ENCODE data around the gene NELFE.
"Not testable (repeated sequence)": the region's sequence is repeated elsewhere in the genome, so short reads cannot be mapped to it uniquely, and the experiment has no call there.

The NELFE gene, protein sequence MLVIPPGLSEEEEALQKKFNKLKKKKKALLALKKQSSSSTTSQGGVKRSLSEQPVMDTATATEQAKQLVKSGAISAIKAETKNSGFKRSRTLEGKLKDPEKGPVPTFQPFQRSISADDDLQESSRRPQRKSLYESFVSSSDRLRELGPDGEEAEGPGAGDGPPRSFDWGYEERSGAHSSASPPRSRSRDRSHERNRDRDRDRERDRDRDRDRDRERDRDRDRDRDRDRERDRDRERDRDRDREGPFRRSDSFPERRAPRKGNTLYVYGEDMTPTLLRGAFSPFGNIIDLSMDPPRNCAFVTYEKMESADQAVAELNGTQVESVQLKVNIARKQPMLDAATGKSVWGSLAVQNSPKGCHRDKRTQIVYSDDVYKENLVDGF

DNA sequence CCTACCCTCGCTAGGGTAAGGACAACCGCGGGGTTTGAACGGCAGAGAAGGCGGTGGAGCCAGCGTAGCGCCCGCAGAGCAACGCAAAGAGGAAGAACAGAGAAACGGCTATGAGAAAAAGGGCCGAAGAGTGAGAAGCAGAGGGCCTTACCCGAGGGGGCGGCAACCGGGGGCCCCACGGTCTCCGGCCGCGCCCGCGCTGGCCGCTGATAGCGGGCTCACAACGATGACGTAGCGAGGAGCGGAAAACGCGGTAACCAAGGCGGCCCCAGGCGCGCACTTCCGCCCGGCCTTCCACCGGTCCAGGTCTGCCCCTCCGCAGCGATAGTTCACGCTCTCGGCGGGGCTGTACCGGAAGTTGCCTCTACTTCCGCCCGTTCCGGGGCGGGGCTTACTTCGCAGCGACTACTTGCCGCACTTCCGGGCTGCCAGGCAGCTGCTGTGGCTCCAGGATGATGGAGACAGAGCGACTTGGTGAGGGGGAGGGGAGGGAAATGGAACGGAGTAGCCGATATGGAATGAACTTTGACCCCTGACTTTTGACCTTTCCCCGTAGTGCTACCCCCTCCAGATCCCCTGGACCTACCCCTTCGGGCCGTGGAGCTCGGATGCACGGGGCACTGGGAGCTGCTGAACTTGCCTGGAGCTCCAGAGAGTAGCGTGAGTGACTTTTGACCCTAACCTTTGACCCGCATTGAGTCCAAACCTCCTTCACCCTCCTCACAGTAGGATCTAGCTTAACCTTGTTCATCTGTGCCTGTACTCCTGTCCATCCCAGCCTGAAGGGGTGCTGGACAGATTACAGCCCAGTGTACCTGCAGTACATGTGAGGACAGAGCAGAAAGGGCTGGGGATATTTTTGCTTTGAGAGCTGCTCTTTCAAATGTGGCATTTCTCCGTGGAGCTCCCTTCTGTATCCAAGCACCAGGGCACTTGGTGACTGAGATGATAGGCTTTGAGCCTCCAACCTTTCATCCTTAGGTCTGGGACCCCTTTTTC lies at the start of gene NELFE, which contains the start of gene SKIC2:
Gene NELFE (minus strand): TSS at position 231 of the 999 bp plus-strand sequence. CDS start 525 bp downstream, outside the sequence.
Gene SKIC2 (plus strand): TSS at position 435 of the 999 bp plus-strand sequence. CDS start 18 bp downstream, at position 453.
- Mint-ChIP-seq H3K4me1 (peaks cover 34% of the 10 kb centered on the region), H3K27ac (peak within 1 kb of the TSS; percentile 93), H3K9me3 (no peaks in the 10 kb centered on the region), H3K4me3 (peak within 1 kb of the TSS; percentile 98), H3K27me3 (no peaks in the 10 kb centered on the region), H3K36me3 (ENCODE audit: low read depth) (peaks cover 51% of the 10 kb centered on the region)
- DNase-seq (peak; percentile 98), ATAC-seq (peak; percentile 100)

GRCh38 chr6:32008037-32008436 lies 49.3 kb upstream of the NELFE start:
- not testable (repeated sequence) for H3K27me3 Mint-ChIP-seq; DNase-seq; H3K36me3 Mint-ChIP-seq (ENCODE audit: low read depth); H3K4me3 Mint-ChIP-seq; H3K4me1 Mint-ChIP-seq; H3K9me3 Mint-ChIP-seq; H3K27ac Mint-ChIP-seq; ATAC-seq

DNA sequence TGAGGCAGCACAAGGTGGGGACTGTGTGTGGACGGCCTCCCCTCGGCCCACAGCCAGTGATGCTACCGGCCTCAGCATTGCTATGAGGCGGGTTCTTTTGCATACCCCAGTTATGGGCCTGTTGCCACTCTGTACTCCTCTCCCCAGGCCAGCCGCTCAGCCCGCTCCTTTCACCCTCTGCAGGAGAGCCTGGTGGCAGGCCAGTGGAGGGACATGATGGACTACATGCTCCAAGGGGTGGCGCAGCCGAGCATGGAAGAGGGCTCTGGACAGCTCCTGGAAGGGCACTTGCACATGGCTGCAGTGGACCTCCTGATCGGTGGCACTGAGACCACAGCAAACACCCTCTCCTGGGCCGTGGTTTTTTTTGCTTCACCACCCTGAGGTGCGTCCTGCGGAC lies 48.3 kb upstream of the NELFE start:
- DNase-seq; H3K27ac Mint-ChIP-seq; H3K36me3 Mint-ChIP-seq (ENCODE audit: low read depth); H3K9me3 Mint-ChIP-seq; H3K4me1 Mint-ChIP-seq; ATAC-seq; H3K4me3 Mint-ChIP-seq; H3K27me3 Mint-ChIP-seq: not testable (repeated sequence)

- not testable (repeated sequence) for H3K9me3 Mint-ChIP-seq; H3K27me3 Mint-ChIP-seq; H3K27ac Mint-ChIP-seq; H3K4me1 Mint-ChIP-seq; H3K4me3 Mint-ChIP-seq; DNase-seq; ATAC-seq; H3K36me3 Mint-ChIP-seq (ENCODE audit: low read depth)
Observed at GRCh38 chr6:32005991-32006529, 47.3 kb upstream of the NELFE start.

DNA sequence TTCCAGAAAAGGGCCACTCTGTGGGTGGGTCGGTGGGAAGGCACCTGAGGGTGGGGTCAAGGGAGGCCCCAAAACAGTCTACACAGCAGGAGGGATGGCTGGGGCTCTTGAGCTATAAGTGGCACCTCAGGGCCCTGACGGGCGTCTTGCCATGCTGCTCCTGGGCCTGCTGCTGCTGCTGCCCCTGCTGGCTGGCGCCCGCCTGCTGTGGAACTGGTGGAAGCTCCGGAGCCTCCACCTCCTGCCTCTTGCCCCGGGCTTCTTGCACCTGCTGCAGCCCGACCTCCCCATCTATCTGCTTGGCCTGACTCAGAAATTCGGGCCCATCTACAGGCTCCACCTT lies 46.7 kb upstream of the NELFE start:
- not testable (repeated sequence) for H3K27ac Mint-ChIP-seq, H3K4me1 Mint-ChIP-seq, H3K27me3 Mint-ChIP-seq

DNA sequence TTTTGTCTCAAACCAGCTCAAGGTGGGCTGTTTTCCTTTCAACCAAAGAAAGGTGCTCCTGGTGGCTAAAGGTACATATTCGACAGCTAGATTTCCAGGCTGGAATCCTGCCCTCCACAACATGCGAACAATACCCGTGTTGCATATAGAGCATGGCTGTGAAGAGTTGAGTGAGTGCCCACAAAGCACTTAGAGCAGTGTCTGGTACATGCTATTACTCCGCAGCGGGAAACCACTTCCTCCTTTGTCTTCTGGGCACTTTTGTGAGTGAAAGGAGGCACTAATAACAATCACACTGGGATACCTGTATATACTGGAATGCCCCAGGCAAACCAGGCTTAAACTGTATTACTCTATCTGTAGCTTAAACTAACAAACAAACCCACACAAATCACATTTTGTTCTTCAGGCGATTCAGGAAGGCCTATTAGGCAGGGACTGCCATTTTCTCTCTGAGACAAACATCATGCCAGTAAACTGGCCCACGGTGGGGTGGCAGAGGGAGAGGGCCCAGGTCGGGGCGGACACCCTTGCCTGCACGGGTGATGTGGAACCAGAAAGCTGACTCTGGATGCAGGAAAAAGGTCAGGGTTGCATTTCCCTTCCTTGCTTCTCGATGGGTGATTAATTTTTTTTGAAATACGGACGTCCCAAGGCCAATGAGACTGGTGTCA lies 46.2 kb upstream of the NELFE start:
- H3K36me3 Mint-ChIP-seq (ENCODE audit: low read depth); H3K9me3 Mint-ChIP-seq; H3K4me3 Mint-ChIP-seq; DNase-seq; H3K27ac Mint-ChIP-seq; H3K4me1 Mint-ChIP-seq; H3K27me3 Mint-ChIP-seq: not testable (repeated sequence)
- peak; percentile 42 for ATAC-seq

More for the DNA sequence above, 46.7 kb upstream of the NELFE start:
- H3K4me3 Mint-ChIP-seq; H3K36me3 Mint-ChIP-seq (ENCODE audit: low read depth); ATAC-seq; DNase-seq; H3K9me3 Mint-ChIP-seq: not testable (repeated sequence)

DNA sequence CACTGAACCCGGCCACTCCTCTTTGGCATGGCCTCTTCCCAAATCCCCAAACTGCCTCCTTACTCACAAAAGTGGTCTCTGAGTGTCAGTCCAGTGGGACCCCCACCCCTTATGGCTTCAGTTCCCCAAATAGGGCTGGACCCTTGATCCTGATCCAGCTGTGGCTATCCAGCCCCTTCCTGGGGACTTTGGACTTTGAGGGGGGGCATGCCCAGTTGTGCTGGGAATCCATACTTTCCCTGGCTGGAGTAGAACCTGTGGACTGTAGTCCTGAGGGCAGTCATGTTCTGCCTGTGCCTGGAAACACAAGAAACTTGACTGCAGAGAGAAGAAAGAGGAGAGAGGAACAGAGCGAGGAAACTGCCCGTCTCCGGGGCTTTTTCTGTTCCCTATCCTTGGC lies 45.6 kb upstream of the NELFE start:
- not testable (repeated sequence) for ATAC-seq; H3K36me3 Mint-ChIP-seq (ENCODE audit: low read depth); DNase-seq; H3K27ac Mint-ChIP-seq; H3K9me3 Mint-ChIP-seq; H3K27me3 Mint-ChIP-seq; H3K4me1 Mint-ChIP-seq; H3K4me3 Mint-ChIP-seq

- not testable (repeated sequence) for H3K4me3 Mint-ChIP-seq; ATAC-seq; H3K27ac Mint-ChIP-seq; H3K4me1 Mint-ChIP-seq; H3K9me3 Mint-ChIP-seq; H3K27me3 Mint-ChIP-seq; H3K36me3 Mint-ChIP-seq (ENCODE audit: low read depth); DNase-seq
Observed at GRCh38 chr6:32003301-32003700, 44.5 kb upstream of the NELFE start.

DNA sequence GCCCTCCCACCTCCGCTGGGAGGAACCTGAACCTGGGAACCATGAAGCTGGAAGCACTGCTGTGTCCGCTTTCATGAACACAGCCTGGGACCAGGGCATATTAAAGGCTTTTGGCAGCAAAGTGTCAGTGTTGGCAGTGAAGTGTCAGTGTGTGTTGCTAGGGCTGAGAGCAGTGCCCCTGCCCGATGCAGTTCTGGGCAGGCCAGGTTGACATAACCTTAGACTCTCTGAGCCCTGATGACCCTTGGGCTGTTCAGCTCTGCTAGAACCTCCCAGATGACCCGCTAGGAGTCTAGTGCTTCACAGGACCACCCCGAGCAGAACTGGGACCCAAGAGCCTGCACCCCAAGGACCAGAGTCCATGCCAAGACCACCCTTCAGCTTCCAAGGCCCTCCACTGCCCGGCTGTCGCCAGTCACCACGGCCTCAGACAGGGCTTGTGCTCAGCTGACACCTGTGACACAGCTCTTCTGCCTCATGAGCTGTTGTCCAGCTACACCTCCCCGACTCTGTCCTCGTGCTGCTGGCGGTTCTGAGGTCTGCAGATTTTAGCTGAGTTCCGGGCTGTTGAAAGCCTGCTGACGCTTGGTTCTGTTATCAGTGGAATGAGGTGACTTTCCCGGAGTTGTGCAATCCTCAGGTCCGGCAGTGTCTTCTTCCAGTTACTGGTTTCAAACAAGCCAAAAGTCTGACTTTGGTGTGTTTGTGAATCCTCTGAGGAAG lies 43.9 kb upstream of the NELFE start:
- H3K36me3 Mint-ChIP-seq (ENCODE audit: low read depth); DNase-seq; H3K27me3 Mint-ChIP-seq; H3K9me3 Mint-ChIP-seq; ATAC-seq; H3K27ac Mint-ChIP-seq; H3K4me3 Mint-ChIP-seq; H3K4me1 Mint-ChIP-seq: not testable (repeated sequence)

DNA sequence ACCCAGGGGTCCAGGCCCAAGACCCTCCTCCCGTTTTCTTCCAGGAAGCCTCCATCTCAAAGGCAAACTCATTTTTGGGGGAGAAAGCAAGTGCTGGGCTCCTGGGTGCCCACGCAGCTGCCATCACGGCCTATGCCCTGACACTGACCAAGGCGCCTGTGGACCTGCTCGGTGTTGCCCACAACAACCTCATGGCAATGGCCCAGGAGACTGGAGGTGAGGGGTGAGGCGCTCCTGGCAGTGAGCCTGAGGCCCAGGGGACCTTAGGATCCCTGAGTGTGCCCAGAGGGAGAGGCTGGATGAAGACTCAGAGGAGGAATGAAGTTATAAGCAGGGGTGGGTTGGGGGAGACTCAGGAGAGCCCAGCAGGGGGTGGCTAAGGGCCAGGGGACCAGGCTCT lies 37.6 kb upstream of the NELFE start:
- H3K36me3 Mint-ChIP-seq (ENCODE audit: low read depth); H3K27me3 Mint-ChIP-seq; H3K27ac Mint-ChIP-seq: not testable (repeated sequence)

GRCh38 chr6:31994421-31994820 lies 35.6 kb upstream of the NELFE start:
- H3K4me3 Mint-ChIP-seq; H3K9me3 Mint-ChIP-seq; H3K4me1 Mint-ChIP-seq; H3K27ac Mint-ChIP-seq; H3K27me3 Mint-ChIP-seq; DNase-seq; ATAC-seq; H3K36me3 Mint-ChIP-seq (ENCODE audit: low read depth): not testable (repeated sequence)

More for the DNA sequence above, 37.6 kb upstream of the NELFE start:
- not testable (repeated sequence) for ATAC-seq, H3K4me3 Mint-ChIP-seq, DNase-seq, H3K9me3 Mint-ChIP-seq, H3K4me1 Mint-ChIP-seq

DNA sequence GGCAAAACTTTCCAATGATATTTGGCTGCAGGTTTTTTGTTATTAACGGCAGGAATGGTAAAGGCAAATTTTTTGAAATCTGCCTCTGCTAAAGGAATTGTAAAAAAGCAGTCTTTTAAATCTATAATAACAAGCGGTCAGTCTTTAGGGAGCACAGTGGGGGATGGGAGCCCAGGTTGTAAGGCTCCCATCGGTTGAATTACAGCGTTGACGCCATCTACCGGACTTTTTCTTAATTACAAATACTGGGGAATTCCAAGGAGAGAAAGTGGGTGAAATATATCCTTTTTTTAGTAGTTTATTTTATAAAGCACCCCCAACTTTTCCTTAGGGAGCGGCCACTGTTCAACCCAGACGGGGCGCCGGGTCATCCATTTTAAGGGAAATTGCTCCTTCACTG lies 30.6 kb upstream of the NELFE start:
- not testable (repeated sequence) for ATAC-seq; H3K27me3 Mint-ChIP-seq; H3K27ac Mint-ChIP-seq; DNase-seq; H3K4me1 Mint-ChIP-seq; H3K36me3 Mint-ChIP-seq (ENCODE audit: low read depth); H3K9me3 Mint-ChIP-seq; H3K4me3 Mint-ChIP-seq

DNA sequence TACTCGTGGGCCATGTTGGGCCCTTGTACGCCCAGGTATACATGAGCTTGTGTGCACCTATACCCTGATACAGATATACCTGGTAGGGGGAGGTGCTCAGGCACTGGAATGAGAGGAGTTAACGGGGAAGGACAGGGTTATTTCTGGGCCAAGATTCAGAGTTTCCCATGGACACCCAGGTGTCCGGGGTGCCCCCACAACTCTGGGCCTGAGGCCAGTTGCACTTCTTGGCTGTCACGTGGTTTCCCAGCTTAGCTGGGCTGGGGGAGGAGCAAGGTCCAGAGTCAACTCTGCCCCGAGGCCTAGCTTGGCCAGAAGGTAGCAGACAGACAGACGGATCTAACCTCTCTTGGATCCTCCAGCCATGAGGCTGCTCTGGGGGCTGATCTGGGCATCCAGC lies 23.0 kb upstream of the NELFE start, which contains the start of gene C4A:
Gene C4A (plus strand): TSS at position 314 of the 400 bp plus-strand sequence. CDS start 51 bp downstream, at position 365.
- H3K4me3 Mint-ChIP-seq; DNase-seq; ATAC-seq; H3K27ac Mint-ChIP-seq; H3K27me3 Mint-ChIP-seq; H3K4me1 Mint-ChIP-seq; H3K36me3 Mint-ChIP-seq (ENCODE audit: low read depth); H3K9me3 Mint-ChIP-seq: not testable (repeated sequence)

All from activated naive CD8-positive, alpha-beta T cell treated with anti-CD3 and anti-CD28 coated beads, Interleukin-2, amount 50 U/mL, for 24 hours (primary cell).